Endothelial cell (in vitro differentiated cells): ENCODE data around the gene SNRNP200. TPM values are rescaled to one million over a fixed set of nuclear protein-coding genes. Genes with fewer than 3 reads are reported as not detected.
A peak's percentile ranks its signal among the peaks of the same experiment; 100 is the strongest.

Experiments
- DNase-seq: peaks from one replicate; pipeline ENCODE4 v3.0.0; 2021; ENCODE audit warnings: low spot score
- H3K27ac Mint-ChIP-seq: one replicate; pipeline ENCODE4 v1.8.0; 2021; ENCODE audit warnings: mixed read lengths, inconsistent platforms; ENCODE audit not compliant: unreplicated experiment
- H3K27me3 Mint-ChIP-seq: one replicate; pipeline ENCODE4 v1.8.0; 2021; ENCODE audit warnings: mild to moderate bottlenecking, moderate library complexity, mixed read lengths, inconsistent platforms; ENCODE audit not compliant: unreplicated experiment
- H3K36me3 Mint-ChIP-seq: one replicate; pipeline ENCODE4 v1.8.0; 2021; ENCODE audit warnings: mild to moderate bottlenecking, low read depth, mixed read lengths, inconsistent platforms; ENCODE audit not compliant: unreplicated experiment
- H3K4me1 Mint-ChIP-seq: one replicate; pipeline ENCODE4 v1.8.0; 2021; ENCODE audit warnings: mild to moderate bottlenecking, mixed read lengths, inconsistent platforms; ENCODE audit not compliant: unreplicated experiment
- H3K4me3 Mint-ChIP-seq: one replicate; pipeline ENCODE4 v1.8.0; 2021; ENCODE audit warnings: mild to moderate bottlenecking, mixed read lengths, inconsistent platforms; ENCODE audit not compliant: unreplicated experiment
- H3K9me3 Mint-ChIP-seq: one replicate; pipeline ENCODE4 v1.8.0; 2021; ENCODE audit warnings: mixed read lengths, inconsistent platforms; ENCODE audit not compliant: unreplicated experiment
- CTCF ChIP-seq: fragments of 200-600 bp; sonication (generic); IDR thresholded peaks from one replicate; pipeline ENCODE4 v1.5.0; 2021; ENCODE audit warnings: antibody characterized with exemption; ENCODE audit not compliant: unreplicated experiment
- long read RNA-seq: library from polyadenylated mRNA; unstranded; transcript quantifications from one replicate; pipeline ENCODE4 v2.0.0, GENCODE V29; 2020; ENCODE audit not compliant: unreplicated experiment
- total RNA-seq: library from RNA; stranded (reverse); fragmentation: NEBNext Ultra II Directional; extraction: Animal tissue kit (Norgen Biotek cat#: 25700); gene quantifications from one replicate; pipeline ENCODE4 v1.2.1, GENCODE V29; 2021; ENCODE audit not compliant: unreplicated experiment

The SNRNP200 gene
- 168 TPM for total RNA-seq
- long read RNA-seq, partial matches to known transcripts: 12 of 39 reads
- long read RNA-seq, other reads (novel, unspliced or antisense): 27 of 39 reads

- H3K4me3 Mint-ChIP-seq: peak within 1 kb of the TSS; percentile 99
- DNase-seq: peak; percentile 67
Measured at GRCh38 chr2:96305091-96305978, at the start of gene SNRNP200. Gene SNRNP200 (minus strand): TSS chr2:96305546. CDS start chr2:96305437, 109 bp downstream.

GRCh38 chr2:96354492-96354891, 49.1 kb upstream of the SNRNP200 start:
- peaks cover 9% of the 10 kb centered on the region for H3K4me1 Mint-ChIP-seq
- H3K27ac Mint-ChIP-seq: no peak overlapping the region
- peaks cover 13% of the 10 kb centered on the region for H3K36me3 Mint-ChIP-seq
- H3K27me3 Mint-ChIP-seq: peaks cover 3% of the 10 kb centered on the region
- DNase-seq: no peak
- no peak for TF ChIP-seq CTCF
- no peaks in the 10 kb centered on the region for H3K9me3 Mint-ChIP-seq
- no peak overlapping the region for H3K4me3 Mint-ChIP-seq

More at GRCh38 chr2:96305091-96305978, at the start of gene SNRNP200:
- Mint-ChIP-seq H3K27me3 (peaks cover 6% of the 10 kb centered on the region), H3K27ac (peak within 1 kb of the TSS; percentile 95), H3K9me3 (no peaks in the 10 kb centered on the region), H3K4me1 (peaks cover 26% of the 10 kb centered on the region), H3K36me3 (peaks cover 31% of the 10 kb centered on the region)
- no peak for TF ChIP-seq CTCF

- peaks cover 9% of the 10 kb centered on the region for H3K4me1 Mint-ChIP-seq
- no peak overlapping the region for H3K4me3 Mint-ChIP-seq
- H3K27me3 Mint-ChIP-seq: peaks cover 3% of the 10 kb centered on the region
- no peak for TF ChIP-seq CTCF
- no peak for DNase-seq
- peak overlapping the region; percentile 14 for H3K27ac Mint-ChIP-seq
- no peaks in the 10 kb centered on the region for H3K9me3 Mint-ChIP-seq
- H3K36me3 Mint-ChIP-seq: peaks cover 14% of the 10 kb centered on the region
Measured at GRCh38 chr2:96353606-96354101, 48.3 kb upstream of the SNRNP200 start.

- Mint-ChIP-seq H3K36me3 (peaks cover 14% of the 10 kb centered on the region), H3K4me1 (peaks cover 9% of the 10 kb centered on the region), H3K27me3 (peaks cover 3% of the 10 kb centered on the region), H3K27ac (no peak overlapping the region), H3K9me3 (no peaks in the 10 kb centered on the region), H3K4me3 (no peak overlapping the region)
- TF ChIP-seq CTCF: no peak
- no peak for DNase-seq
Measured at GRCh38 chr2:96353032-96353561, 47.8 kb upstream of the SNRNP200 start.

- H3K36me3 Mint-ChIP-seq: peaks cover 8% of the 10 kb centered on the region
Measured at GRCh38 chr2:96347395-96347794, 42.0 kb upstream of the SNRNP200 start.

More at GRCh38 chr2:96347395-96347794, 42.0 kb upstream of the SNRNP200 start:
- Mint-ChIP-seq H3K9me3 (no peaks in the 10 kb centered on the region), H3K27ac (no peak overlapping the region), H3K27me3 (no peaks in the 10 kb centered on the region), H3K4me1 (no peaks in the 10 kb centered on the region), H3K4me3 (no peak overlapping the region)
- no peak for DNase-seq
- TF ChIP-seq CTCF: no peak
